Adrenal gland (tissue), 5 donors: ENCODE results near the gene WWOX.

ENCODE experiments used
- CTCF ChIP-seq, 6 experiments: fragments of 450-650 bp in 4 of 6; fragments of 200-600 bp in 2 of 6; sonication (generic) in 1 of 6; IDR thresholded peaks; 1 replicate in 5 of 6; 2 replicates in 1 of 6; pipeline versions ENCODE4 v1.5.1 to v1.8.0; 2016 to 2021; ENCODE audit warnings: antibody characterized with exemption in 6 of 6, mild to moderate bottlenecking in 2 of 6, moderate library complexity in 1 of 6
- POLR2A ChIP-seq, 2 donors: fragments of 450-650 bp; IDR thresholded peaks; one replicate each; pipeline ENCODE4 v1.6.1; 2017; ENCODE audit warnings: antibody characterized with exemption in 2 of 2, mild to moderate bottlenecking in 2 of 2, moderate library complexity in 1 of 2
- donor health status: DM: no; HTN: no; CAD: no.

- TF ChIP-seq CTCF (IDR thresholded peaks at IDR 0.05) (no peak), POLR2A (IDR thresholded peaks at IDR 0.05) (no peak)
Observed at GRCh38 chr16:78252757-78253156, 153.3 kb downstream of the WWOX start.
